Trophoblast cell (in vitro differentiated cells and primary cell): ENCODE measurements around the gene METTL1.

Experiments
- DNase-seq, 2 donors: peaks; one replicate each; pipeline ENCODE4 v3.0.0-alpha.2; 2016
- H2AFZ ChIP-seq: 2 replicates; pipeline ENCODE4 v1.6.1; 2013; ENCODE audit warnings: low read length, moderate library complexity, mild to moderate bottlenecking; ENCODE audit not compliant: insufficient read depth, poor library complexity
- H2AK5ac ChIP-seq: 2 replicates; pipeline ENCODE4 v1.6.1; 2013; ENCODE audit warnings: mild to moderate bottlenecking, low read length
- H2BK120ac ChIP-seq: 2 replicates; pipeline ENCODE4 v1.6.1; 2013; ENCODE audit warnings: low read length, mild to moderate bottlenecking, moderate library complexity; ENCODE audit not compliant: insufficient read depth, poor library complexity
- H2BK12ac ChIP-seq: 2 replicates; pipeline ENCODE4 v1.6.1; 2013; ENCODE audit warnings: mild to moderate bottlenecking, low read length, moderate library complexity
- H2BK5ac ChIP-seq: 2 replicates; pipeline ENCODE4 v1.6.1; 2013; ENCODE audit warnings: low read length, low read depth, moderate library complexity, mild to moderate bottlenecking; ENCODE audit not compliant: poor library complexity
- H3K14ac ChIP-seq: 2 replicates; pipeline ENCODE4 v1.6.1; 2013; ENCODE audit warnings: mild to moderate bottlenecking, low read length
- H3K18ac ChIP-seq: 2 replicates; pipeline ENCODE4 v1.6.1; 2013; ENCODE audit warnings: mild to moderate bottlenecking, low read length
- H3K23ac ChIP-seq: 2 replicates; pipeline ENCODE4 v1.6.1; 2013; ENCODE audit warnings: low read length
- H3K27ac ChIP-seq: 2 replicates; pipeline ENCODE4 v1.5.1; 2013; ENCODE audit warnings: low read depth, mild to moderate bottlenecking, inconsistent platforms, low read length, moderate library complexity
- H3K27me3 ChIP-seq: 2 replicates; pipeline ENCODE4 v1.6.1; 2013; ENCODE audit warnings: inconsistent platforms, mild to moderate bottlenecking, low read length, moderate library complexity; ENCODE audit not compliant: insufficient read depth
- H3K36me3 ChIP-seq, 2 experiments: 1 replicate in 1 of 2; 2 replicates in 1 of 2; pipeline ENCODE4 v1.6.1; 2013; ENCODE audit warnings: low read length in 2 of 2, mild to moderate bottlenecking in 2 of 2, moderate library complexity in 1 of 2; ENCODE audit not compliant: insufficient read depth in 2 of 2, control insufficient read depth in 1 of 2
- H3K4ac ChIP-seq: 2 replicates; pipeline ENCODE4 v1.6.1; 2013; ENCODE audit warnings: low read depth, mild to moderate bottlenecking, low read length, moderate library complexity
- H3K4me1 ChIP-seq, 2 experiments: 1 replicate in 1 of 2; 2 replicates in 1 of 2; pipeline ENCODE4 v1.6.1; 2013; ENCODE audit warnings: low read length in 2 of 2, mild to moderate bottlenecking in 2 of 2, moderate library complexity in 1 of 2; ENCODE audit not compliant: insufficient read depth in 2 of 2, control insufficient read depth in 1 of 2
- H3K4me2 ChIP-seq: 2 replicates; pipeline ENCODE4 v1.6.1; 2013; ENCODE audit warnings: inconsistent platforms, mild to moderate bottlenecking, low read length, moderate library complexity
- H3K4me3 ChIP-seq: 2 replicates; pipeline ENCODE4 v1.5.1; 2013; ENCODE audit warnings: mild to moderate bottlenecking, low read depth, low read length, inconsistent platforms
- H3K79me1 ChIP-seq: one replicate; pipeline ENCODE4 v1.6.1; 2013; ENCODE audit warnings: low read length
- H3K79me2 ChIP-seq: 2 replicates; pipeline ENCODE4 v1.6.1; 2013; ENCODE audit warnings: low read length, mild to moderate bottlenecking; ENCODE audit not compliant: control insufficient read depth, insufficient read depth, poor library complexity
- H3K9ac ChIP-seq: 2 replicates; pipeline ENCODE4 v1.6.1; 2013; ENCODE audit warnings: mild to moderate bottlenecking, low read length
- H3K9me3 ChIP-seq: 2 replicates; pipeline ENCODE4 v1.6.1; 2013; ENCODE audit warnings: low read depth, mild to moderate bottlenecking, control low read depth, inconsistent platforms, low read length; ENCODE audit not compliant: insufficient read depth
- H4K12ac ChIP-seq: 2 replicates; pipeline ENCODE4 v1.6.1; 2013; ENCODE audit warnings: low read depth, mild to moderate bottlenecking, low read length, moderate library complexity
- H4K8ac ChIP-seq: 2 replicates; pipeline ENCODE4 v1.6.1; 2013; ENCODE audit warnings: low read depth, mild to moderate bottlenecking, low read length, moderate library complexity
- H4K91ac ChIP-seq: one replicate; pipeline ENCODE4 v1.6.1; 2013; ENCODE audit warnings: low read depth, mild to moderate bottlenecking, low read length, moderate library complexity
- WGBS: extraction: QIAGEN DNeasy Blood & Tissue Kit; methylation state at CpG from one replicate; pipeline ENCODE4 v1.1.7; 2013; ENCODE audit warnings: missing lambda C conversion rate; ENCODE audit not compliant: insufficient read length, insufficient coverage; ENCODE audit errors: extremely low coverage; 5-methylcytosine and 5-hydroxymethylcytosine counted together

Gene METTL1

GRCh38 chr12:57781244-57781643, 9.3 kb upstream of the METTL1 start:
- Histone ChIP-seq H3K27ac (no peak overlapping the region), H3K4ac (no peak overlapping the region), H3K79me2 (peaks cover 7% of the 10 kb centered on the region), H4K8ac (no peak overlapping the region), H3K79me1 (peaks cover 3% of the 10 kb centered on the region), H2AFZ (no peak overlapping the region), H4K91ac (no peak overlapping the region), H3K27me3 (no peaks in the 10 kb centered on the region), H2BK120ac (no peak overlapping the region), H2BK5ac (no peak overlapping the region), H3K36me3 (peaks cover 3 to 10% of the 10 kb centered on the region in 2 experiments), H3K9me3 (no peaks in the 10 kb centered on the region), H2AK5ac (no peak overlapping the region), H2BK12ac (no peak overlapping the region), H3K9ac (no peak overlapping the region), H3K4me3 (no peak overlapping the region), H3K4me1 (peaks cover 0 to 3% of the 10 kb centered on the region in 2 experiments), H3K14ac (no peak overlapping the region), H4K12ac (no peak overlapping the region), H3K18ac (no peak overlapping the region), H3K4me2 (no peak overlapping the region), H3K23ac (no peak overlapping the region)
- no CpG with 5 or more reads among the region's 3 CpGs for WGBS
- no peak for DNase-seq

- DNase-seq = no peak
- H4K91ac ChIP-seq = no peak overlapping the region
- no peak overlapping the region for H3K23ac ChIP-seq
- no peak overlapping the region for H3K27ac ChIP-seq
- peaks cover 7% of the 10 kb centered on the region for H3K79me2 ChIP-seq
- no peak overlapping the region for H3K4ac ChIP-seq
- no peak overlapping the region for H2BK120ac ChIP-seq
- no peak overlapping the region for H3K18ac ChIP-seq
- no peak overlapping the region for H2AK5ac ChIP-seq
- no peaks in the 10 kb centered on the region for H3K9me3 ChIP-seq
- H2BK12ac ChIP-seq = no peak overlapping the region
- H3K4me3 ChIP-seq = no peak overlapping the region
- peaks cover 0 to 3% of the 10 kb centered on the region in 2 experiments for H3K4me1 ChIP-seq
- H4K8ac ChIP-seq = no peak overlapping the region
- H3K4me2 ChIP-seq = no peak overlapping the region
- no peaks in the 10 kb centered on the region for H3K27me3 ChIP-seq
- no peak overlapping the region for H2AFZ ChIP-seq
- H3K36me3 ChIP-seq = peaks cover 0 to 2% of the 10 kb centered on the region in 2 experiments
- no peak overlapping the region for H3K9ac ChIP-seq
- peaks cover 3% of the 10 kb centered on the region for H3K79me1 ChIP-seq
- H2BK5ac ChIP-seq = no peak overlapping the region
- H4K12ac ChIP-seq = no peak overlapping the region
- H3K14ac ChIP-seq = no peak overlapping the region
- no CpG with 5 or more reads among the region's 4 CpGs for WGBS
These were observed 8.5 kb upstream of the METTL1 start for GRCh38 chr12:57780284-57780897.

- no peak overlapping the region for H2BK5ac ChIP-seq
- H4K91ac ChIP-seq = no peak overlapping the region
- H3K79me2 ChIP-seq = peaks cover 7% of the 10 kb centered on the region
- H2AK5ac ChIP-seq = no peak overlapping the region
- no peak overlapping the region for H3K4me2 ChIP-seq
- H3K9ac ChIP-seq = no peak overlapping the region
- no peak overlapping the region for H2AFZ ChIP-seq
- no peak overlapping the region for H3K14ac ChIP-seq
- no peak overlapping the region for H4K12ac ChIP-seq
- no peak for DNase-seq
- no peak overlapping the region for H3K27ac ChIP-seq
- H3K27me3 ChIP-seq = no peaks in the 10 kb centered on the region
- no peak overlapping the region for H3K23ac ChIP-seq
- peaks cover 3% of the 10 kb centered on the region for H3K79me1 ChIP-seq
- no peak overlapping the region for H4K8ac ChIP-seq
- H3K4ac ChIP-seq = no peak overlapping the region
- no peak overlapping the region for H3K4me3 ChIP-seq
- H3K9me3 ChIP-seq = no peaks in the 10 kb centered on the region
- H2BK12ac ChIP-seq = no peak overlapping the region
- no peak overlapping the region for H3K18ac ChIP-seq
- peaks cover 0 to 3% of the 10 kb centered on the region in 2 experiments for H3K4me1 ChIP-seq
- no peak overlapping the region for H2BK120ac ChIP-seq
- H3K36me3 ChIP-seq = no peaks in the 10 kb centered on the region
- WGBS = no CpG with 5 or more reads among the region's 1 CpG
These were observed 7.8 kb upstream of the METTL1 start for GRCh38 chr12:57779736-57780135.

DNA sequence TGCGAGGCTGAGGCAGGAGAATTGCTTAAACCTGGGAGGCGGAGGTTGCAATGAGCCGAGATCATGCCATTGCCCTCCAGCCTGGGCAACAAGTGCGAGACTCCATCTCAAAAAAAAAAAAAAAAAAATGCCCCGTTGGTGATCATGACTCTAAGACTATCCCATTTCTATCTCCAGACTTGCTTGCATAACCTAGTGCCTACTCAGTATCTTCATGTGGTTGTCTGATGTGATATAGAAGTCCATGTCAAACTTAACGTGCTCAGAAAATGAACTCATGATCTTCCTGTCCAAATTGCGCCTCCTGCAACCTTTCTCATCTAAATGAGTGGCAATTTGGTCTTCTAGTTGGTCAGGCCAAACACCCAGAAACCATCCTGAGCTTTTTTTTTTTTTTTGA, 6.0 kb upstream of the METTL1 start:
- Histone ChIP-seq H3K9ac (no peak overlapping the region), H3K14ac (no peak overlapping the region), H3K4me1 (peaks cover 0 to 1% of the 10 kb centered on the region in 2 experiments), H3K27me3 (no peaks in the 10 kb centered on the region), H3K4me2 (no peak overlapping the region), H3K4ac (no peak overlapping the region), H3K4me3 (no peak overlapping the region), H4K12ac (no peak overlapping the region), H3K79me1 (peaks cover 4% of the 10 kb centered on the region), H2BK5ac (no peak overlapping the region), H3K27ac (no peak overlapping the region), H2BK12ac (no peak overlapping the region), H3K9me3 (no peaks in the 10 kb centered on the region), H4K8ac (no peak overlapping the region), H2AK5ac (no peak overlapping the region), H3K18ac (no peak overlapping the region), H3K23ac (no peak overlapping the region), H3K79me2 (peaks cover 4% of the 10 kb centered on the region), H2AFZ (no peak overlapping the region), H4K91ac (no peak overlapping the region), H2BK120ac (no peak overlapping the region), H3K36me3 (no peaks in the 10 kb centered on the region)
- DNase-seq = no peak
- WGBS = no CpG with 5 or more reads among the region's 7 CpGs
